Pons (tissue), 1 donor: ENCODE results near the gene WDR64.

Experiments used
- DNase-seq: peaks from one replicate; pipeline ENCODE4 v3.0.0-alpha.2; 2016; ENCODE audit warnings: low spot score

The WDR64 gene

GRCh38 chr1:241631674-241632073 is 20.4 kb upstream of the WDR64 start:
- DNase-seq, result no peak

DNA sequence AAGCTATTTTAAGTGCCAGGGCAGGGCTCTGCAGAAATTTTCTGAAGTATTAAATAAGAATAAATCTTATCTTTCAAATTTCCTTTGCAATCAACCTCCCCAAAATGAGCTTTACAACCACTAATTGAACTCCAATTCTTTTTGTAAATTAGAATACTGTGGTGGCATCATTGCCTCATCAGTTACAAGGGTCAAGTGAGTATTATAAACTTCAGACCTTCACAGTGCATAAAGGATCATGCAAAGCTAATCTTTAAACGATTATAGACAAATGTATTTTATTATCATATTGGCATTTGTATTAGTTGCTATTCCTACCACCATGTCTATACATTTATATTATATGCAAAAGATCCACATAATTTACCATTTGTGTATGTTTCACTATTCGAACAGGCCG is 19.1 kb upstream of the WDR64 start:
- DNase-seq, result no peak

- no peak for DNase-seq
These were observed 16.4 kb upstream of the WDR64 start for GRCh38 chr1:241635556-241636152.

GRCh38 chr1:241636291-241636690 is 15.8 kb upstream of the WDR64 start:
- DNase-seq, result no peak

GRCh38 chr1:241637046-241637590 is 15.0 kb upstream of the WDR64 start:
- no peak for DNase-seq

DNA sequence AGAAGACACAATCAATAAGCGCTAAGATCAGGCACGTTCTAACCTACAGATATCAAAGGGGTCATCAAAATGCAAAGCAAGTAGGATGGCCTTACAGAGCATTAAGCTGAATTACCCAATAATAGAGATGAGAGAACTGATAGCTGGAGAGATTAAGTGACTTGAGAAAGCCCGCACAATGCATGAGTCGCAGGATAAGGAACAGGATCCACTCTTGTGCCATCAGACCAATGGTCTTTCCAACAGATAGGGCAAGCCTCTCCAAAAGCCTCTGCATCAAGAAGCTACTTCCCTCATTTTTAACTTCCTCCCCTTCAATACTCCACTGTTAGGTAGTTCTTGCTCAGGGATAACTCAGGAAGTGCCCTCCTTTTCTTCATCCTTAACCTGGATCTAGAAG is 14.5 kb upstream of the WDR64 start:
- no peak for DNase-seq

- DNase-seq, result no peak
These were observed 13.9 kb upstream of the WDR64 start for GRCh38 chr1:241638099-241638682.

- DNase-seq, result peak; percentile 22
These were observed 13.0 kb upstream of the WDR64 start for GRCh38 chr1:241638909-241639622.

- DNase-seq, result no peak
These were observed 12.4 kb upstream of the WDR64 start for GRCh38 chr1:241639623-241640148.

GRCh38 chr1:241640149-241640866 is 11.8 kb upstream of the WDR64 start, which contains the start of the genes CHML and OPN3:
CHML (minus strand) TSS chr1:241640369; CDS start chr1:241635766, 4,603 bp downstream.
OPN3 (minus strand) TSS chr1:241640369; CDS start chr1:241640254, 115 bp downstream.
- DNase-seq, result peak; percentile 88

- no peak for DNase-seq
These were observed 11.0 kb upstream of the WDR64 start for GRCh38 chr1:241640867-241641622.

DNA sequence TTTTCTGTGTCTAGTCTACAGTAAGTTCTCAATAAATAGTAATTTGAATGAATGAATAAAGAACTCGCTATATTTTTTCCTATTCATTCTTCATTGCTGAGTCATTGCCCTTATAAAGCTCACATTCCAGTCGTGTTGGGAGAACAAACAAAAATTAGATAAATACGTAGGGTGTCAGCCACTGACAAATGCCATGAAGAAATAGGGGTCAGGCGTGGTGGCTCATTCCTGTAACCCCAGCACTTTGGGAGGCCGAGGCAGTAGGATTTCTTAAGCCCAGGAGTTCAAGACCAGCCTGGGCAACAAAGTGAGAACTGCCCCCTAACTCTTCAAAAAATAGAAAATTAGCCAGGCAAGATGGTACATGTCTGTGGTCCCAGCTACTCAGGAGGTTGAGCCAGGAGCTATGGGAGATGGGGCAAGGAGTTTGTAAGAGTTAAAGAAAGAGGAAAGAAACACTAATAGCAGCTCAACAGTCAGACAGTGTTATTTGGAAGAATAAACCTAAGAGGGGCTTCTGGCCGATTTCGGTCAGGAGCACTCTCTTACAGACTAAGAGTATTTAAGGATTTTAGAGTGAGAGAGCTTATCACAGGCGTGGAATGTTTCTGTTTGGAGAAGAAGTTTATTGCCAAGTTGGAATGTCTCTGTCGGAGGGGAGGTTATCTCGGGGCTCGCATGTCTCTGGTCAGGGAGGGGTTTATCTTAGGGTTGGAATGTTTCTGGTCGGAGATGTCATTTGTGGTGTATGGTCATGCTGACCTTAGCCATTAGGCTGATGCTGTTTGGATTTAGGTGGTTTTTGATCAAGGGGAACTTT is 10.1 kb upstream of the WDR64 start:
- no peak for DNase-seq

DNA sequence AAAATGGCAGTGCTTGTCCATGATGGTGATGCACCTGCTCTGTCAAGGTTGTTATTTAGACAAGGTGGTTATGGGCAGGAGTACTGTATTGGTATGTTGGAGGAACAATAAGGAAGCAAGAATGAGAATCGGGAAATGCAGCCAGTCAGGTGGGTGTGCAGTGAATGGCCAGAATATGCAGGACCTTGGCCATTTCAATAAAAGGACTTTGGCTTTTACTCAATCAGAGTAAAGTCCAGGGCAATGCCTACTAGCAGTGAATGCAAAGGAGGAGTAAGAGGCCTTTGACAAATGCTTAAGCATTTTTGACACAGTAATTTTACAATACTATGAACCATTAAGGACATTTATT is 9.5 kb upstream of the WDR64 start:
- no peak for DNase-seq

DNA sequence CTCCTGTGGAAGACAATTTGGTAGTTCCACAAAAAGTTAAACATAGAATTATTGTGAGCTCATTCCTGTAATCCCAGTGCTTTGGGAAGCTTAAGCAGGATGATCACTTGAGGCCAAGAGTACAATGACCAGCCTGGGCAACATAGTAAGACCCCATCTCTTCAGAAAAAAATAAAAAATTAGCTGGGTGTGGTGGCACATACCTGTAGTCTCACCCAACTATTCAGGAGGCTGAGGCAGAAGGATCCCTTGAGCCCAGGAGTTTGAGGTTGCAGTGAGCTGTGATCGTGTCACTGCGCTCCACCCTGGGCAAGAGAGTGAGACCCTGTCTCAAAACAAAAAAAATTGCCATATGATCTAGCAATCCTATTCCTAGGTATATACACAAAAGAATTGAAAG is 7.8 kb upstream of the WDR64 start:
- DNase-seq, result no peak

GRCh38 chr1:241645199-241645598 is 6.9 kb upstream of the WDR64 start:
- no peak for DNase-seq

- no peak for DNase-seq
These were observed 5.9 kb upstream of the WDR64 start for GRCh38 chr1:241646201-241646600.

DNA sequence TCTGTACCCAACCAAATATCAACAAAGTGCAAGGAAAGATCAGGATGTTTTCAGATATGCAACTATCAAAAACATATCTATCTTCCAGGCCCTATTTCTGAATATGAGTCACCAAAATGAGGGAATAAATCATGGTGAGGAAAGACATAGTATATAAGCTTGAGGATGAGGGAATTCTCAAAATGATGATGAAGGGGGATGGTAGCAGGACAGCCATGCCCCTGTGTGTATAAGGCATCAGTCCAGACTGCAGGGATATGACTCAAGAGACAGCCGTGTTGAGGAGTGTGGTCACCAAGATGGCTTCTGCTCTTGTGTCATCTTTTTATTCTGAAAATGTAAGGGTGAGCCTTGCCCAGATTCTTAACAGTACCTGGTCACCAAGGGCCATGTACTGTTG is 4.4 kb upstream of the WDR64 start:
- DNase-seq, result no peak

DNA sequence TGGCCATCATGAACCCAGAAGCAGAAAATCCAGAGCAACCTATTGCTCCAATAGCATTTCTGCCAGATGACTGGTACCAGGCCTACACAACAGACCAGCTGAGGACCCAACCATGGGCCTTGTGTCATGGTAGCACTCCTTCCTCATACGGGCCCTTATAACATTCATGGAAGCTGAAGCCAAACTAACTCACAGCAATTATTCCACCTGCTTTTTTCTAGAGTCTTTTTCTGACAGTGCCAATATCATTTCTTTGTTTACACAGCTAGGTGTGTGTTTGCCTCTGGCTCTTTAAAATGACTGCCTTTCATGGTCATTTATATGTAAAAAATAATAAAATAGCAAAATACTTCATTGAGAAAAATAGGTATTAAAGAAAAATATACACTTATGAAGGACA is 3.9 kb upstream of the WDR64 start:
- DNase-seq, result no peak

DNA sequence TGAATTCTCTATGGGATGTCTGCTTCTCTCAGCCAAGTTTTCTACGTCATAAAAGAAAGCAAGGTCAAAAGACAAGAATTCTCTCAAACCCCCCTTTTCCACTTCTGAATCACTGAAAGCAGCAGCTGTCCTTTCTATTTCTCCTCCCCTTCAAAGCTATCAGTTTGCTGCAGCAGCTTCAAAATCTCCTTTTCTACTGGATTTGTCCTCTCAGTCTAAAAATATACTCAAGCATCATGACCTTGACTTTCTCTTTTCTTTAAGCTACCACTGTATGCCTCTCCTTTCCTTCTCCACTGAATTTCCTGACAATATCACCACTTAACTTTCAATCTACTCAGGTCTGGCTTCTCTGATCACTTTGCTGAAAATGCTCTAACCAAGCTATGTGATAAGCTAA is 1.9 kb downstream of the WDR64 start:
- no peak for DNase-seq

GRCh38 chr1:241654641-241655040 is 2.6 kb downstream of the WDR64 start:
- DNase-seq, result no peak
